ENCODE data around the gene TMEM117. TPM values are rescaled to one million over a fixed set of nuclear protein-coding genes. Genes with fewer than 3 reads are reported as not detected.

The TMEM117 gene
- total RNA-seq, 1 experiment from 2014 or later = 5.9 TPM

DNA sequence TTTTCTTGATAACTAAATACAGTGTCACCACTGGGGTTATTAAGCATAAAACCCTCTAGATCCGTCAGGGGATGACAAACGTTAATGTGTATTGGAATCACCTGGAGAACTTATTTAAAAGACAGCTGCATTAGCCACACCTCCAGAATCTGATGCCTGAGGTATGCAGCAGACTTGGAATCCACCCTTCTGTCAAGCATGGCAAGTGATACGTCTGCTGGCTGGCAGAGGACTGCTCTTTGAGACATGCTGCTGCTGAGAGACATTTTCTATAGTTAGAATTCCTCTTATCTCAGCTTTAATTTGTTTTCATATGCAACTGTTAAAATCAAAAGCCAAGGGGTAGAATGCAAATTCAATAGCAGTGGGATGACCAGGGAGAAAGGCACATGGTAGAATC lies 544.0 kb downstream of the TMEM117 start:
- intact Hi-C loops (cut with micrococcal nuclease; ENCODE audit: unreplicated experiment) = no loop called here
- peaks cover 4% of the 10 kb centered on the region for H3K4me1 ChIP-seq (ENCODE audit: insufficient read depth, low read length, poor library complexity, severe bottlenecking)
- TF ChIP-seq EZH2 (IDR thresholded peaks at IDR 0.05; ENCODE audit: borderline replicate concordance, low read depth, low read length, poor library complexity, severe bottlenecking) = no peak
- TF ChIP-seq, protein P1, sequence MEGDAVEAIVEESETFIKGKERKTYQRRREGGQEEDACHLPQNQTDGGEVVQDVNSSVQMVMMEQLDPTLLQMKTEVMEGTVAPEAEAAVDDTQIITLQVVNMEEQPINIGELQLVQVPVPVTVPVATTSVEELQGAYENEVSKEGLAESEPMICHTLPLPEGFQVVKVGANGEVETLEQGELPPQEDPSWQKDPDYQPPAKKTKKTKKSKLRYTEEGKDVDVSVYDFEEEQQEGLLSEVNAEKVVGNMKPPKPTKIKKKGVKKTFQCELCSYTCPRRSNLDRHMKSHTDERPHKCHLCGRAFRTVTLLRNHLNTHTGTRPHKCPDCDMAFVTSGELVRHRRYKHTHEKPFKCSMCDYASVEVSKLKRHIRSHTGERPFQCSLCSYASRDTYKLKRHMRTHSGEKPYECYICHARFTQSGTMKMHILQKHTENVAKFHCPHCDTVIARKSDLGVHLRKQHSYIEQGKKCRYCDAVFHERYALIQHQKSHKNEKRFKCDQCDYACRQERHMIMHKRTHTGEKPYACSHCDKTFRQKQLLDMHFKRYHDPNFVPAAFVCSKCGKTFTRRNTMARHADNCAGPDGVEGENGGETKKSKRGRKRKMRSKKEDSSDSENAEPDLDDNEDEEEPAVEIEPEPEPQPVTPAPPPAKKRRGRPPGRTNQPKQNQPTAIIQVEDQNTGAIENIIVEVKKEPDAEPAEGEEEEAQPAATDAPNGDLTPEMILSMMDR (conservative IDR thresholded peaks at IDR 0.05; ENCODE audit: low read depth, low read length) = no peak
- no peaks in the 10 kb centered on the region for H3K27me3 ChIP-seq (replicated peaks; ENCODE audit: insufficient read depth, low read depth, low read length, poor library complexity)
- H3K4me3 ChIP-seq (ENCODE audit: low read depth, low read length, poor library complexity, severe bottlenecking) = no peak overlapping the region
- H3K27ac ChIP-seq (ENCODE audit: low read depth, low read length, poor library complexity, severe bottlenecking) = no peak overlapping the region
- no TSS peak for BruUV-seq (replicated peaks)
- no peaks in the 10 kb centered on the region for H3K9me3 ChIP-seq (ENCODE audit: low read depth, low read length, poor library complexity, severe bottlenecking)
- ChIA-PET CTCF (no interaction called here), POLR2A (ENCODE audit: low non-redundant PET) (no interaction called here)
- H3K36me3 ChIP-seq (ENCODE audit: insufficient read depth, low read length, poor library complexity, severe bottlenecking) = no peaks in the 10 kb centered on the region
- no peak for DNase-seq (ENCODE audit: low spot score)

DNA sequence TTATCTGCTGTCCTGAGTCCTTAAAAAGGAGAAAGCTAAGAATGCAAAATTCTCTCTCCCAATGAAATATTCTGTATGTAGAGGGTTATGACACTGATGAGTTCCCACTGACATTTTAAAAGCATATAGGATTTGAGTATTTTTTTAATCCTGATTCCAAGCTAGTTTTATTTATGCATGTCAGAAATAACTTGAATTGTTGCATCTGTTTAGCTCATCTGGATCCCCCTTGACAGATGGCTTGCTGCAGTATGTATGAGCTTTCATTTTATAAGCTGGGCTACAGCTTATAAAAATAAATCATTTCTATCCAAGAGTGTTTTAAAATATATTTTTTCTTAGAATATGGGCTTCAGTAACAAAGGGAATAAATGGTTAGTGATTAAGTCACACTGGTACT lies 545.0 kb downstream of the TMEM117 start:
- CTCF ChIA-PET = no interaction called here
- POLR2A ChIA-PET (ENCODE audit: low non-redundant PET) = no interaction called here
- BruUV-seq (replicated peaks) = no TSS peak
- Histone ChIP-seq H3K4me1 (ENCODE audit: insufficient read depth, low read length, poor library complexity, severe bottlenecking) (peaks cover 4% of the 10 kb centered on the region), H3K9me3 (ENCODE audit: low read depth, low read length, poor library complexity, severe bottlenecking) (no peaks in the 10 kb centered on the region), H3K27ac (ENCODE audit: low read depth, low read length, poor library complexity, severe bottlenecking) (no peak overlapping the region), H3K36me3 (ENCODE audit: insufficient read depth, low read length, poor library complexity, severe bottlenecking) (no peaks in the 10 kb centered on the region), H3K4me3 (ENCODE audit: low read depth, low read length, poor library complexity, severe bottlenecking) (no peak overlapping the region), H3K27me3 (replicated peaks; ENCODE audit: insufficient read depth, low read depth, low read length, poor library complexity) (no peaks in the 10 kb centered on the region)
- intact Hi-C loops (cut with micrococcal nuclease; ENCODE audit: unreplicated experiment) = no loop called here
- TF ChIP-seq, protein P1 (conservative IDR thresholded peaks at IDR 0.05; ENCODE audit: low read depth, low read length) = no peak
- TF ChIP-seq EZH2 (IDR thresholded peaks at IDR 0.05; ENCODE audit: borderline replicate concordance, low read depth, low read length, poor library complexity, severe bottlenecking) = no peak
- DNase-seq (ENCODE audit: low spot score) = no peak

DNA sequence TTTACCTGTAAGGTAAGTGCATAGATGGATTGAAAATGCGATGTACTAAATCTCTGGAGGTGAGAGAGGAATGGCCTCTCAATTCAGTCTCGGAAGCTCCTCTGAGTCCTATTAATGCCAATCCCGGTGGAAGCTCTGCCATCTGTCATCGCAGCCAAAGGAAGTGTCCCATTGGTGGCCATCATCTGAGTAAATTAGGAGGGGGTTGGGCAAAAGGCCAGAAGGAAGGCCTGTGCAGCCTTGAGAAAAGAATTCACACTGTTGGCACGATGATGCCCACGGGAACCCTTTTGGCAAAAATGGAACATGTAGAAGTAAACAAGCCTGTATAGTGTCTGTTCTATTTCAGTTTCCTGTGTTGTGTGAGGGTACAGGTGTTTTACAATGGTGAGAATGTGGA lies 545.5 kb downstream of the TMEM117 start:
- no peak for TF ChIP-seq EZH2 (IDR thresholded peaks at IDR 0.05; ENCODE audit: borderline replicate concordance, low read depth, low read length, poor library complexity, severe bottlenecking)
- TF ChIP-seq, protein P1 (conservative IDR thresholded peaks at IDR 0.05; ENCODE audit: low read depth, low read length) = no peak
- no TSS peak for BruUV-seq (replicated peaks)
- ChIA-PET CTCF (no interaction called here), POLR2A (ENCODE audit: low non-redundant PET) (no interaction called here)
- intact Hi-C loops (cut with micrococcal nuclease; ENCODE audit: unreplicated experiment) = no loop called here
- H3K36me3 ChIP-seq (ENCODE audit: insufficient read depth, low read length, poor library complexity, severe bottlenecking) = no peaks in the 10 kb centered on the region
- no peak overlapping the region for H3K4me3 ChIP-seq (ENCODE audit: low read depth, low read length, poor library complexity, severe bottlenecking)
- no peak for DNase-seq (ENCODE audit: low spot score)
- no peak overlapping the region for H3K27ac ChIP-seq (ENCODE audit: low read depth, low read length, poor library complexity, severe bottlenecking)
- H3K27me3 ChIP-seq (replicated peaks; ENCODE audit: insufficient read depth, low read depth, low read length, poor library complexity) = no peaks in the 10 kb centered on the region
- no peaks in the 10 kb centered on the region for H3K9me3 ChIP-seq (ENCODE audit: low read depth, low read length, poor library complexity, severe bottlenecking)
- H3K4me1 ChIP-seq (ENCODE audit: insufficient read depth, low read length, poor library complexity, severe bottlenecking) = peaks cover 8% of the 10 kb centered on the region

Data from A673 (cell line).